Esophagus mucosa (tissue), 1 donor: ENCODE data around the gene ACE. TPM values are rescaled to one million over a fixed set of nuclear protein-coding genes. Genes with fewer than 3 reads are reported as not detected.

Source experiments
- ATAC-seq: fragments of 200-7000 bp; cut with Tn5 transposase; one replicate; pipeline ENCODE4 v1.9.1; 2020
- total RNA-seq: library from RNA; stranded (reverse); gene quantifications from one replicate; pipeline ENCODE4 v1.2.4, GENCODE V29; 2023
- donor health status: DM: yes; HTN: yes; CAD: no.

Gene ACE
- total RNA-seq, 1 donor from 2014 or later: 1.9 TPM

DNA sequence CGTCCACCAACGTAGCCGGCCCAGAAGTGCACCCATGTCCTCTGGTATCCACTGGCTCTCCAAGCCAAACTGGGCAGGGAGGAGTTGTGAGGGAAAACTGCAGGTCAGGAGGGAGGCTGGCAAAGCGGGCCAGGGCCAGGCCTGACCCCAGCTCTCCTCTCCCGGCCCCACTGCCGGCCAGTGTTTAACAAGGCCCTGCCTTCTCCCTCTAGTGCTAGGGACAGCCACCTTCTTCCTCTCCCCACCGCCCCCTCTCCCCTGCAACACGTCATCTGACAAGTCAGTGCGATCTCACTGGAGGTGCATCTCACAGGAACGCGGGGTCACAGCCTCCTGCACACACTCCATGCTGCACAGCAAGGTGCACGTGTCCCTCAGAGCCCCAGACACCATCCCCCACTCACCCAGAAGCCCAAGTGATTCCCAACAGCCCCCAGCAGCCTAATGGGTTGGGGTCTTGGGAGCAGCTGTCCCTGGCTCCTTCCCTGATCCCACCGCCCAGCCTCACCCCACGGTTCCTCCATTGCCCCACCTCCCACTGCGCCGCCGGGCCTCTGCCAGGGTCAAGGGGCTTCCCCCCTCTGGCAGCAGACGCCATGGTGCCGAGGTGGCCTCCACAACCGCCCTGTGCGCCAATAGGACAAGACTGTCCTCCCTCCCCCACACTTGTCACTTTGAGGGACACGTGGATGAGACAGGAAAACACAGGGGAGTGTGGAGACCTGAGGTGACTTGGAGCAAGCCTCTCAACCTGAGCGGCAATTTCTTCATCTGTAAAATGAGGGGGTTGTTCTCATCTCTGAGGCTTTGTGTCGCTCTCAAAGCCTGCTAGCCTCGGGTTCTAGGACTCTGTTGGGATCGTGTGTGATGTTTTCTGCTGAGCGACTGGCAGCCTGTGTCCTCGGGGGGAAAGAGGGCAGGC, 1.1 kb upstream of the ACE start:
- ATAC-seq: no peak

DNA sequence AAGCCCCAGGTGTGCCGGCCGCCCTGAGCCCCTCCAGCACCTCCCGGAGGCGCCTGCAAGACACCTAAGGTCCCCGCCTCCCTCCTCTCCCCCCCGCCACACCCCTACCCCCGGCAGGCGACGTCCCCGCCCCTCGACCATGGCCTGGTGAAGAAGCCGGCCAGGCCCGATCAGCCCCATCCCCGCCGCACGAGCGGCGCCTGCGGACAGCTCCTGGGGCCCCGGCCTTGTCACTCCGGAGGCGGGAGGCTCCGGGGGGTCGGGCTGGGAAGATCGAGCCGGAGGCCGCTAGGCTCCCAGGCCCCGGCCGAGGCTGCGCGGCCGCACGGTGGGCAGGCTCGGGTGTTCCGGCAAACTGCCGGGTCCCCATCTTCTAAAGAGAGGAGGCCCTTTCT, 405 bp upstream of the ACE start:
- ATAC-seq: no peak

DNA sequence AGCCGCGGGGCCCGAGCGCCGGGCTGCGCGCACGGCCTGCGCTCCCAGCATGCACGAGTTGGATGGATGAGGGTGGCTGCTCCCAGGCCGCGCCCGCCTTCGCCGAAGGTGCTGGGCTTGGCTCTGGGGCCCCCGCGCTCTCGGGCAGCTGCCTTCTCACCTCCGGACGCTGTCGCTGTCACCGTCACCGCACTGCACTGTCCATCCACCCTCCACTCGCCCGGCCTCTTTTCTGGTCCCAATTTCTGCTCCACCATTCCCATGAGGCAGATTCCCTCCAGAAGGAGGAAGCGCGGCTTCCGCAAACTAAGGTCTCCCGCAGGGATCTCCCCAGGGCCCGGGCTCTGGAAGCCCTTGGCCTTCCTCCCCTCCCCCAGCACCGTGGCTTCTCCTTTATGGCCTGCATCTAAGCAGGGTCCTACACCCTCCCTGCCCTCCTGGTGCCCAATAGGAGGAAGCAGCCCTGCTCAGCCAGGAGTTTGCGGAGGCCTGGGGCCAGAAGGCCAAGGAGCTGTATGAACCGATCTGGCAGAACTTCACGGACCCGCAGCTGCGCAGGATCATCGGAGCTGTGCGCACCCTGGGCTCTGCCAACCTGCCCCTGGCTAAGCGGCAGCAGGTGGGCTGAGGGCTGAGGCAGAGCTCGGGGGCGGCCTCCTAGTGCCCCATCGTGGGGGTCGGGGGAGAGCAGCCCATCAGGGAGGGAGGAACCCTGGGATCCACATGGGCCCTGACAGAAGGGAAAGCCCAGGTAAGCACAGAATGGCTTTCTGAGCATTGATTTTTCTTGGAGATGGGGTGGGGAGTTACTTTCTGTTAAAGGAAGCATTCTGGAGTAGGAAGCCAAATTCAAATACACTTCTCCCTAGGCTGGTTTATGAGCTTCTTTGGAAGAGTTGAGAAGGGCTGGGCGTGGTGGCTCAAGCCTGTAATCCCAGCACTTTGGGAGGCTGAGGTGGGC, 899 bp downstream of the ACE start:
- ATAC-seq: no peak

DNA sequence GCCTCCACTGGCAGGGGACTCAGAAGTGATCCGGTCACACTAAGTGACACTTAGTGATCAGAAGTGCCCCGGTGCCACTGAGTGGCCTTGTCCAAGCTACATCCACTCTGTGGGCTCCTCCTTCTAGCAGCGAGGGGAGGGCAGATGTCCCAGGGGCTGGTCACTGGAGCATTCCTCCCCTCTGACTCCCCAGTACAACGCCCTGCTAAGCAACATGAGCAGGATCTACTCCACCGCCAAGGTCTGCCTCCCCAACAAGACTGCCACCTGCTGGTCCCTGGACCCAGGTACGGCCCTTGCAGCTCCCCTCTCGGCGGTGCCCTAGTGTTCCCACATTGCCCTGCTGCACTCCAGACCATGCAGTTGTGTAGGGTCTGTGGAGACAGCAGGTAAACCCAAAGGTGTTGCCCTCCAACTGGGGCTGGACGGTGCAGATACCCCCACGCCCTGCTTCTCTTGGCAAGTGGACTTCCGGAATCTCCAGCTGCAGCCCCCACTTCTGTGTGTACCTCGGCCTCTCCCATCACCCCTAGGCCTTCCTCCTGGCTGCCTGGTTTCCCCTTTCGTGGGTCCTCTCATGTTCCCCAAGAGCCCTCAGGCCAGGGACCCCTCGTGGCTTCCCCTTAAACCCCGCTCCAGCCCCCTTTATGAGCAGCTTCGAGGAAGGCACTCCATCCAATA, 2.1 kb downstream of the ACE start:
- ATAC-seq: peak; percentile 94

DNA sequence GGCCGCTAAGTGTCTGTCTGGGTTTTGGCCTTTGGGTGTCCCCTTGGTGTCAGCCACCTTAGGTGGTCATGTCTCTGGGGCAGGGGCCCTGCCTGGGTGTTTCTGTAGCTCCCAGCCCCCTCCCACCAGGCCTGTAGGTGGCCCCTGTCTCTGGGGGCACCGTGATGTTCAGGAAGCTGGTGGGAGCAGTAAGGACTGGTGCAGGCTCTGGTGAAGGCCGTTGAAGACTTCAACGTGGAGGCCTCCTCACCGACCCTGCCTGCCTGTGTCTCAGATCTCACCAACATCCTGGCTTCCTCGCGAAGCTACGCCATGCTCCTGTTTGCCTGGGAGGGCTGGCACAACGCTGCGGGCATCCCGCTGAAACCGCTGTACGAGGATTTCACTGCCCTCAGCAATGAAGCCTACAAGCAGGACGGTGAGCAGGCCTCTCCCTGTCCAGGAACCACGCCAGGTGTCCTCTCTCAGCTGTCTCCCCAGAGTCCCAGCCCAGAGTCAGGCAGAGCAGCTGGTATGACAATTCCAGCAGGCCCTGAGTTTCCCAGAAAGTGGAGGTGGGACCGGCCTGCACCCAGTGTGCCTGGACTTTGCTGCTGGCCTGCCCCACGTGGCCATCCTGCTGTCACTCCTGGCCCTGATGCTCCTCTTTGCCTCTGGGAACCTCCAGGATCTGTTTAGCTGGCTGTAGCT, 2.8 kb downstream of the ACE start:
- no peak for ATAC-seq

DNA sequence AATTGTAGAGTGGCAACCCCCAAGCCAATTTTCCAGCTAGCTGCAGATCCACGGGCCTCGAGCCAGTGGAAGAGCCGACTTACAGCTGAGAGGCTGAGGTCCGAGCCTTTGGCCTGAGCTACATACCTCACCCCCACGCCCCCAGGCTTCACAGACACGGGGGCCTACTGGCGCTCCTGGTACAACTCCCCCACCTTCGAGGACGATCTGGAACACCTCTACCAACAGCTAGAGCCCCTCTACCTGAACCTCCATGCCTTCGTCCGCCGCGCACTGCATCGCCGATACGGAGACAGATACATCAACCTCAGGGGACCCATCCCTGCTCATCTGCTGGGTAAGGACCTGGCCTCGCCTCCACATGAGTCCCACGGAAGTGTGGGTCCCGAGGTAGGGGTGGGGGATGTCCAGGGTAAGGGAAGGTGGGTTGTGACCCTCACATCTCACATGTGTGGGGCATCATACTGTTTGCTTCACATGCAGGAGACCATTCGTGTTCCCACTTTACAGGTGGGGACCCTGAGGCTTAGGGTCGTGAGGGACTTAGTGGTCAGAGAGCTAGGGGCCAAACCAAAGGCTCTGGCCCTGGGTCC, 3.4 kb downstream of the ACE start:
- no peak for ATAC-seq

DNA sequence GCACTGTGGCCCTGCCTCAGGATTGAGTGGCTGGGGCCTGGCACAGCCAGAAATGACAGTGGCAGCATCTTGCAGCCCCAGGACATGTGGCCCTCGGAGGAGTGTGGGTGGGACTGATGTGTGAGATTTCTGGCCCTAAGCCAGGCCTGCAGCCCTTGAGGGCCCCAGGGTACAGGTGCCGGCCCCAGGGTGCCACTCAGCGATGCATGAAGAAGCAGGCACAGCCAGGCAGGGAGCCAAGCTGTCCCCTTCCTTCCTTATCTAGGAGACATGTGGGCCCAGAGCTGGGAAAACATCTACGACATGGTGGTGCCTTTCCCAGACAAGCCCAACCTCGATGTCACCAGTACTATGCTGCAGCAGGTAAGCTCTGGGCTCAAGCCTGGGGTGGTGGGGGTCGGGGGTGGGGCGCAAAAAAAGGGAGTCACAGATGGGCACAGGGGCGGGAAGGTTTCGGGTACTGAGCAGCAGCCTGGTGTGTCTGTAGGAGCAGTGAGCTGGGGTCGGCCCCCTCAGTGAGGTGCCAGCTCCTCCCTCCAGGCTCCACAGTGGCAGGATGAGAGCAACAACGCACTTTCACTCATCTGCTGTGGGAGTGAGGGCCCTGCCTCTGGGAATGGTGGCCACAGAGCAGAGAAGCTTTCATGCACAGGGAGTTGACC, 4.1 kb downstream of the ACE start:
- no peak for ATAC-seq

DNA sequence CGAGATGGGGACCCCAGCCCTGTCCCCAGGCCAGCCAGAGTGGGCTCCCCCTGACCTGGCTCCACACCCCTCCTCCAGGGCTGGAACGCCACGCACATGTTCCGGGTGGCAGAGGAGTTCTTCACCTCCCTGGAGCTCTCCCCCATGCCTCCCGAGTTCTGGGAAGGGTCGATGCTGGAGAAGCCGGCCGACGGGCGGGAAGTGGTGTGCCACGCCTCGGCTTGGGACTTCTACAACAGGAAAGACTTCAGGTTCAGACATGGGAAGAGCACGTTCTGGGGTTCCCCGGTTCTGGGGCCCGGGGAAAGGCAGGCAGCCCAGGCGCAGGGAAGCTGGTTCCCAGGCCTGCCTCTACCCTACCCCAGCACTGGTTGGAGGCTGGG, 4.6 kb downstream of the ACE start:
- ATAC-seq: no peak

DNA sequence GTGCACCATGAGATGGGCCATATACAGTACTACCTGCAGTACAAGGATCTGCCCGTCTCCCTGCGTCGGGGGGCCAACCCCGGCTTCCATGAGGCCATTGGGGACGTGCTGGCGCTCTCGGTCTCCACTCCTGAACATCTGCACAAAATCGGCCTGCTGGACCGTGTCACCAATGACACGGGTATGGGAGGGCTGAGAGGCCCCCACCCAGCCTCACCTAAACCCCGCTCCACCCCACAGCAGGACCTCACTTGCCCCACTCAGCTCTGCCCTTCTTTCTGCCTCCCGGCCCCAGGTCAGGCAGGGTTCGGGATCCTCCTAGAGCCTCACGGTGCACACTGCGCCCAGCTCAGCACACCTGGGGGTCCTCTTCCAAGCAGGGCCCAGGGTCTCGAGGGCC, 5.6 kb downstream of the ACE start:
- no peak for ATAC-seq

DNA sequence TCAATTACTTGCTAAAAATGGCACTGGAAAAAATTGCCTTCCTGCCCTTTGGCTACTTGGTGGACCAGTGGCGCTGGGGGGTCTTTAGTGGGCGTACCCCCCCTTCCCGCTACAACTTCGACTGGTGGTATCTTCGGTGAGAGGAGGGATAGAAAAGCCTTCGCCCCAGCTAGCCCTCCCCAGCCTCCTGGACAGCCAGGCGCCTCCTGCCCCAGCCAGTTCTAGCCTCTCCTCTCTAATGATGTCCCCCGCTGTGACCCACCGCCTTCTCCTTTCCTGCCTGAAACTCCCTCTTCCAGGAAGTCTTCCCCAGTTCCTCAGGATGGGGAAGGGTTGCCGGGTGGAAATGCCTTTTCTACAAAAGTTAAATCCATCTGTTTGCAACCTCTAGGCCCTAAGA, 6.2 kb downstream of the ACE start:
- ATAC-seq: no peak

DNA sequence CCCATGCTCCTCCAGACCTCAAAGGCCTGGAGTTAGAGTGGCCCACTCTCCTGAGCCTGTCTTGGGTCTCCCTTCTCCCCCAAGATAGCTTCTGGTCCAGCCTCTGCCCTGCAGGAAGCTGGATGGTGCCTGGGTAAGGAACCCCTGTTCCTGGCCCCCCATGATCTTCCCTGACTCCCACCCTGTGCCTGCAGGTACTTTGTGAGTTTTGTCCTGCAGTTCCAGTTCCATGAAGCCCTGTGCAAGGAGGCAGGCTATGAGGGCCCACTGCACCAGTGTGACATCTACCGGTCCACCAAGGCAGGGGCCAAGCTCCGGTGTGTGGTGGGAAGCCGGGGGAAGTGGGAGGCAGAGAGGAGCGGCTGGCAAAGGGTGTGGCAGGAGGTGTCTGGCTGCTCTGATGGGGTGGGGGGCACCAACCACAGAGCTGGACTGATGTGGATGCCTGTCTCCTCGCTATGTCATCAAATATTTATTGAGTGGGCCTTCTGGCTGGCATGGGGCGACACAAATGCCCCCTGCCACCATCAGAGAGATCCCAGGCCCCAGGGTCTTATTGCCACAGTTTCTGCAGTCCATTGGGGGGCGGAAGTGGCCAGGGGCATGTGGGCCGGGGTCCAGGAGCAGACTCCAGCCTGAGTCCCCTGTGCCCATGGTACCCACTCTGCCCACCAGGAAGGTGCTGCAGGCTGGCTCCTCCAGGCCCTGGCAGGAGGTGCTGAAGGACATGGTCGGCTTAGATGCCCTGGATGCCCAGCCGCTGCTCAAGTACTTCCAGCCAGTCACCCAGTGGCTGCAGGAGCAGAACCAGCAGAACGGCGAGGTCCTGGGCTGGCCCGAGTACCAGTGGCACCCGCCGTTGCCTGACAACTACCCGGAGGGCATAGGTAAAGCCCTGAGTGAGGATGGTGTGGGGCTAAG, 7.1 kb downstream of the ACE start:
- ATAC-seq: no peak

DNA sequence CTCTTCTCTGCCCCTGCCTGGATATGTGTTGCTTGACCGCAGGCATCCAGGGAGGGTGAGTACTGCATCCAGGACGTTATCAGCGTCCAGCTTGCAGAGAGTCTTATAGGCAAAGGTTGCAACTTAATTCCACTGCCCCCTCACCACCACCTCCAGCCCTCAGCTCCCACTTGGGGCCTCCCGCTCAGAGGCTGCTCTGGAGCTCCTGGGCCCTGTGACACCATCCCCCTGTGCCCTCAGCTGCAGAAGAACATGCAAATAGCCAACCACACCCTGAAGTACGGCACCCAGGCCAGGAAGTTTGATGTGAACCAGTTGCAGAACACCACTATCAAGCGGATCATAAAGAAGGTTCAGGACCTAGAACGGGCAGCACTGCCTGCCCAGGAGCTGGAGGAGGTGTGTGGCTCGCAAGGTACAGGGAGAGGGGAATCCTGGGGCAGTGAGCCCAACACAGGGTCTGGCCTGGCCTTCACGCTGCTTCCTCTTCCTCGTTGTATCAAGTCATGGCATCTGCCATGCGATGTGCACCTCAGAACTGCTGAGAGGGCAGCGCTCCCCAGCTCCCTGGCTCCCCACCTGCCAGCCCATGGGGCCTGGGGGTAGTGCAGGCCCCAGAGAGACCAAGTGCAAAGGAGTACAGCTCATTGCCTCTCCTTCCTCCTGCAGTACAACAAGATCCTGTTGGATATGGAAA, 9.6 kb downstream of the ACE start:
- ATAC-seq: no peak

DNA sequence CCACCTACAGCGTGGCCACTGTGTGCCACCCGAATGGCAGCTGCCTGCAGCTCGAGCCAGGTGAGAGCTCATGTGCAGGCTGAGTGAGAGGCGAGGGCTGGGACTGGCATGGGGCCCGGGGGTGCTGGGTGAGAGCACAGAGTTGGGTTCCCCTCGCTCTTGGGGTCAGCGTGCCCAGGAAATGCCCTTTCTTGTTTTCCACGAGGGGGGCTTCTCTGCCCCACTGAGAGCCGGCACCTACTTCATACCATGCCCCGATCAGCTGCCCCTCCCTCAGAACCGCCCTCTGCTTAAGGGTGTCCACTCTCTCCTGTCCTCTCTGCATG, 10.1 kb downstream of the ACE start:
- no peak for ATAC-seq

DNA sequence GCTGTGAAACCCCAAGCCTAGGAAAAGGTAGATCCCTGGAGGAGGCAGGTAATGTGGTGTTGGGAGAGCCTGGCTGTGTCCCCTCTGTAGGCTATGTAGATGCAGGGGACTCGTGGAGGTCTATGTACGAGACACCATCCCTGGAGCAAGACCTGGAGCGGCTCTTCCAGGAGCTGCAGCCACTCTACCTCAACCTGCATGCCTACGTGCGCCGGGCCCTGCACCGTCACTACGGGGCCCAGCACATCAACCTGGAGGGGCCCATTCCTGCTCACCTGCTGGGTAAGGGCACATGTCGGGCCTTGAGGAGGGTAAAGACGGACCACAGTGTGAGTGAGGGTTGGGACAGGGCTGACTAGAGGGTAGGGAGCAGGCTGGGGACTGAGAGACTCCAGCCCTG, 12.0 kb downstream of the ACE start:
- peak; percentile 23 for ATAC-seq

DNA sequence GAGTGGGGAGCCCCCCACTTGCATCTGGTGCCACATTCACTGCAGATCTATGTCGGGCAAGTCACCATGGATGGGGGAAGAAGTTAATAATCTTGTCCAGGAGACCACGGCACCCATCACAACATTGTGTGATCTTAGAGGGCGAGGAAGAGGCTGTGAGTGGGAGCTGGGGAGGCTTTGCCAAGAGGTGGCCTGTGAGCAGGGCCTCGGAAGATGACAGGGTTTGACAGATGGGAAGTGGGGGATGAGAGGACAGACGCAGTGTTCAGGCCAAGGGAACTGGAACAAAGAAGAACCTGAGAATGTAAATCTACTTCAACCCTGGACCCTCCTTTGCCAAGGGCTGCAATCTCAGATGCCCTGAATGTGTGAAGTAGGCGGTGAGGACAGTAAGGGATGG, 12.4 kb downstream of the ACE start:
- ATAC-seq: no peak

DNA sequence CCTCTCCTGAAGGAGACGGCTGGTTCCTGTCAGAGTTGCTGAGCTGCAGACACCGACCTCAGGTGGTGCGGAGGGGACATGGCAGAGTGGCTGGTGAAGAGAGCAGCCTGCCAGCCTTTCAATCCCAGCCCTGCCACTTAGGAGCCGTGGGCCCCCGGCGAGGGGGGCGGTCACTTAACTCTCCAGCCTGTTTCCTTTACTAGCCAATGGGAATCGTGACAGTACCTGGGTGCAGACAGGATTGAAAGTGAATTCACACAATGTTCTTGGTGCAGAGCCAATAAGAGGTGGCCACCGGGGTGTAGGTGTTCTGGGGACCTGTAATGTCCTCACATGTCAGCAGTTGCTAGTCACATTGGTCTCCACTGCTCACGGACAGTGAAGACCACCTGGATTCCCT, 13.5 kb downstream of the ACE start:
- no peak for ATAC-seq

DNA sequence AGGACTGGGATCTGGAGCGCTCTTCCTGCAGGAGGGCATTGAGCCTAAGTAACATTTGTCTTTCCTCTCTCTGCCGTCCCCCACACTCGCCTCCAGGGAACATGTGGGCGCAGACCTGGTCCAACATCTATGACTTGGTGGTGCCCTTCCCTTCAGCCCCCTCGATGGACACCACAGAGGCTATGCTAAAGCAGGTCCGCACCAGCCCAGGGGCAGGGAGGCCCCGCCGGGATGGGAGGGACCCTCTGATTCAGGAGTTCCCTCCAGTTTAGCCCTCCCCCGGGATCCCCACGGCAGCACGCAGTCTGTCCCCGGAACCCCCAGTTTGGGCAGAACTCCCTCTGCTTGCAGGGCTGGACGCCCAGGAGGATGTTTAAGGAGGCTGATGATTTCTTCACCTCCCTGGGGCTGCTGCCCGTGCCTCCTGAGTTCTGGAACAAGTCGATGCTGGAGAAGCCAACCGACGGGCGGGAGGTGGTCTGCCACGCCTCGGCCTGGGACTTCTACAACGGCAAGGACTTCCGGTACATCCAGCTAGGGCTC, 14.1 kb downstream of the ACE start:
- ATAC-seq: no peak

DNA sequence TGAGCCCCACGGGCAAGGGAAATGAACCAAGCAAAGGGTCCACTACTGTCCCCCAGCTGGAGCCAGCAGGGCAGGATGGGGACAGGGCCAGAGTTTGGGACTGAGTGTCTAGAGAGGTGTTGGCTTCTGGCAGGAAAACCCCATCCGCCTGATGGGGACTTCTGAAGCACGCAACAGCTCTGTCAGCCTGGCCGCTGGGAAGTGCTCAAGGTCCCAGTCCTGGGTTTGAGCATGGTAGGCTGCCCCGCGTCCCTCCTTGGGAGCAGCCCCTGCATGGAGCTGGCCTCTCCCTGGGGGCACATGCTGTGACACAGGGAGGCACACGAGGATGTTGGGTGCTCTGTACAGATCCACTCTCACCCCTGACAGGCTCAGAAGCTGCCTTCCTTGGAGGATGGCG, 14.6 kb downstream of the ACE start:
- no peak for ATAC-seq

DNA sequence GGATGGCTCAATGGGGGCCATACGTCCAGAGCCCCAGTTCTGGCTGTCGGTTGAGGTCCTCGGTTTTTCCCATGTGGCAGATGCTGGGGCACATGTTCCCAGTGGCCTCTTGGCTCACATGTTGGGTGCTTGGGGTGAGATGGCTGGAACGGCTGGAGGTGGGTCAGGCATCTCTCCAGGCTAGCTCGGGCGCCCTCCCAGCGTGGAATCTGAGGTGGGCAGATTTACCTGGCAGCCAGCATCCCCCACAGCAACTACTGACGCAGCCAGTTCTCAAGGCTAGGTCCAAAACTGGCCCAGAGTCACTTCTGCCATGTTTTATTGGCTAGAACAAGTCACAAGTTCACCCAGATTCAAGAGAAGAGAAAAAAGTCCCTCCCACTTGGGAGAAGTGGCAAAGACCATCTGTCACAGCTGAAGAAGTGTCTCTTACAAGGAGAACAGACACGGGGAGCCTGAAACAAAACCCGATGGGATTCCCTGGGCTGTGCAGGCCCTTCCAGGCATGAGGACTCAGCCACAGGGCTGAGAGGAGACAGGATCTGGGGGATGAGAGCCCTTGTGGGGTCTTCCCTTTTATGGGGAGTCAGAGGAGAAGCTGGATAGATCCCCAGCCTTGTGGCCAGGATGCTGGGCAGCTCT, 15.2 kb downstream of the ACE start:
- no peak for ATAC-seq
